Esophagus muscularis mucosa (tissue), 3 donors: ENCODE results near the gene SMLR1.

Source experiments
- POLR2A ChIP-seq: fragments of 450-650 bp; IDR thresholded peaks from one replicate; pipeline ENCODE4 v1.6.1; 2017; ENCODE audit warnings: antibody characterized with exemption, moderate library complexity, mild to moderate bottlenecking, low read depth
- POLR2AphosphoS5 ChIP-seq, 2 donors: sonication (generic); formaldehyde crosslinking; IDR thresholded peaks; one replicate each; pipeline ENCODE4 v1.6.1; 2017; ENCODE audit warnings: antibody characterized with exemption in 2 of 2
- TF ChIP-seq, protein P1 (sequence below), 3 experiments: fragments of 200-600 bp in 2 of 3; fragments of 450-650 bp in 1 of 3; sonication (generic) in 2 of 3; IDR thresholded peaks; one replicate each; pipeline ENCODE4 v1.5.1; 2017 to 2019; ENCODE audit warnings: antibody characterized with exemption in 3 of 3, mild to moderate bottlenecking in 2 of 3, moderate library complexity in 1 of 3

DNA sequence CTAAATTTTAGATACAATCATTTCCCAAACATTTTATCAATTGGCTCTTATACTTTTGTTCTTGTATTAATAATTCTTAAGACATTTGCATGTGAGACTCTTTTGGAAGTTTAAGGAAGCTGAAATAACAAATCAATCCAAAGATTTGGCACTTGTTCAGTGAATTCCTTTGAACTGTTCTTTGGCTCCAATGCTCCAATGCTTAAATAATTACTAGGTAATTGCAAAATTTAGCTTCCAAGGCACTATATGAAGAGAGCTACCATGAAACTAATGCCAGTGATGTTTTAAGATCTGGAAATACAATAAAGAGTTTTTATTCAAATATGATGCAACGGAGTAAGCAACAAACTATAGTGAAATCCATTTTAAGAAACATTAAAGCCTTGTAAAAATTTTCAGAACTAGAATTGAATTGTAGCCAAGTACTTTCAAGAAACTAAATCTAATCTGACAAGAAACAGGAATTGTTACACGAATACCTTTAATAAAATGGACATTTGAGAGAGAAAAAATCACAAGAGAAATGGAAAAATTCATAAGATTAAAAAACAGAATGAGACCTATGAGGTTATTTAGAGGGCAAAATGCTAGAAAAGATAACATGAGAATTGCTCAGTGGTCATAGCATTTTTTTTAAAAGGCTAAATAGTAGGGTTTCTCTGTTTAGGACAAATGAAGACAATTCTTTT lies 43.6 kb upstream of the SMLR1 start:
- TF ChIP-seq, protein P1, sequence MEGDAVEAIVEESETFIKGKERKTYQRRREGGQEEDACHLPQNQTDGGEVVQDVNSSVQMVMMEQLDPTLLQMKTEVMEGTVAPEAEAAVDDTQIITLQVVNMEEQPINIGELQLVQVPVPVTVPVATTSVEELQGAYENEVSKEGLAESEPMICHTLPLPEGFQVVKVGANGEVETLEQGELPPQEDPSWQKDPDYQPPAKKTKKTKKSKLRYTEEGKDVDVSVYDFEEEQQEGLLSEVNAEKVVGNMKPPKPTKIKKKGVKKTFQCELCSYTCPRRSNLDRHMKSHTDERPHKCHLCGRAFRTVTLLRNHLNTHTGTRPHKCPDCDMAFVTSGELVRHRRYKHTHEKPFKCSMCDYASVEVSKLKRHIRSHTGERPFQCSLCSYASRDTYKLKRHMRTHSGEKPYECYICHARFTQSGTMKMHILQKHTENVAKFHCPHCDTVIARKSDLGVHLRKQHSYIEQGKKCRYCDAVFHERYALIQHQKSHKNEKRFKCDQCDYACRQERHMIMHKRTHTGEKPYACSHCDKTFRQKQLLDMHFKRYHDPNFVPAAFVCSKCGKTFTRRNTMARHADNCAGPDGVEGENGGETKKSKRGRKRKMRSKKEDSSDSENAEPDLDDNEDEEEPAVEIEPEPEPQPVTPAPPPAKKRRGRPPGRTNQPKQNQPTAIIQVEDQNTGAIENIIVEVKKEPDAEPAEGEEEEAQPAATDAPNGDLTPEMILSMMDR (IDR thresholded peaks at IDR 0.05) = no peak
- TF ChIP-seq POLR2A = no peak
- no peak for TF ChIP-seq POLR2AphosphoS5 (IDR thresholded peaks at IDR 0.05)
